ENCODE measurements around the gene ZNF777.

- TF ChIP-seq CTCF (tag by site-specific recombination; IDR thresholded peaks at IDR 0.05) = peak; percentile 51
- no peak for TF ChIP-seq GLI4 (tag by site-specific recombination; IDR thresholded peaks at IDR 0.05)
- TF ChIP-seq, protein P1, sequence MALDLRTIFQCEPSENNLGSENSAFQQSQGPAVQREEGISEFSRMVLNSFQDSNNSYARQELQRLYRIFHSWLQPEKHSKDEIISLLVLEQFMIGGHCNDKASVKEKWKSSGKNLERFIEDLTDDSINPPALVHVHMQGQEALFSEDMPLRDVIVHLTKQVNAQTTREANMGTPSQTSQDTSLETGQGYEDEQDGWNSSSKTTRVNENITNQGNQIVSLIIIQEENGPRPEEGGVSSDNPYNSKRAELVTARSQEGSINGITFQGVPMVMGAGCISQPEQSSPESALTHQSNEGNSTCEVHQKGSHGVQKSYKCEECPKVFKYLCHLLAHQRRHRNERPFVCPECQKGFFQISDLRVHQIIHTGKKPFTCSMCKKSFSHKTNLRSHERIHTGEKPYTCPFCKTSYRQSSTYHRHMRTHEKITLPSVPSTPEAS (tag by site-specific recombination; IDR thresholded peaks at IDR 0.05) = no peak
- no peak for TF ChIP-seq ZNF121 (tag by site-specific recombination; IDR thresholded peaks at IDR 0.05)
- no peak for TF ChIP-seq PRDM6 (tag by site-specific recombination; IDR thresholded peaks at IDR 0.05)
- TF ChIP-seq REST (tag by site-specific recombination; IDR thresholded peaks at IDR 0.05) = no peak
- TF ChIP-seq HIC1 (tag by site-specific recombination; IDR thresholded peaks at IDR 0.05) = no peak
- TF ChIP-seq OVOL3 (tag by site-specific recombination; IDR thresholded peaks at IDR 0.05) = no peak
- no peak for TF ChIP-seq ZNF530 (tag by site-specific recombination; IDR thresholded peaks at IDR 0.05; ENCODE audit: low read depth)
- TF ChIP-seq, protein P2, sequence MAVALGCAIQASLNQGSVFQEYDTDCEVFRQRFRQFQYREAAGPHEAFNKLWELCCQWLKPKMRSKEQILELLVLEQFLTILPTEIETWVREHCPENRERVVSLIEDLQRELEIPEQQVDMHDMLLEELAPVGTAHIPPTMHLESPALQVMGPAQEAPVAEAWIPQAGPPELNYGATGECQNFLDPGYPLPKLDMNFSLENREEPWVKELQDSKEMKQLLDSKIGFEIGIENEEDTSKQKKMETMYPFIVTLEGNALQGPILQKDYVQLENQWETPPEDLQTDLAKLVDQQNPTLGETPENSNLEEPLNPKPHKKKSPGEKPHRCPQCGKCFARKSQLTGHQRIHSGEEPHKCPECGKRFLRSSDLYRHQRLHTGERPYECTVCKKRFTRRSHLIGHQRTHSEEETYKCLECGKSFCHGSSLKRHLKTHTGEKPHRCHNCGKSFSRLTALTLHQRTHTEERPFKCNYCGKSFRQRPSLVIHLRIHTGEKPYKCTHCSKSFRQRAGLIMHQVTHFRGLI (tag by site-specific recombination; IDR thresholded peaks at IDR 0.05) = peak; percentile 75; the same call in 1 of the 2 replicates
- TF ChIP-seq ZNF280D (tag by site-specific recombination; IDR thresholded peaks at IDR 0.05) = no peak
- no peak for TF ChIP-seq ZNF24 (tag by site-specific recombination; IDR thresholded peaks at IDR 0.05)
- TF ChIP-seq, protein P3, sequence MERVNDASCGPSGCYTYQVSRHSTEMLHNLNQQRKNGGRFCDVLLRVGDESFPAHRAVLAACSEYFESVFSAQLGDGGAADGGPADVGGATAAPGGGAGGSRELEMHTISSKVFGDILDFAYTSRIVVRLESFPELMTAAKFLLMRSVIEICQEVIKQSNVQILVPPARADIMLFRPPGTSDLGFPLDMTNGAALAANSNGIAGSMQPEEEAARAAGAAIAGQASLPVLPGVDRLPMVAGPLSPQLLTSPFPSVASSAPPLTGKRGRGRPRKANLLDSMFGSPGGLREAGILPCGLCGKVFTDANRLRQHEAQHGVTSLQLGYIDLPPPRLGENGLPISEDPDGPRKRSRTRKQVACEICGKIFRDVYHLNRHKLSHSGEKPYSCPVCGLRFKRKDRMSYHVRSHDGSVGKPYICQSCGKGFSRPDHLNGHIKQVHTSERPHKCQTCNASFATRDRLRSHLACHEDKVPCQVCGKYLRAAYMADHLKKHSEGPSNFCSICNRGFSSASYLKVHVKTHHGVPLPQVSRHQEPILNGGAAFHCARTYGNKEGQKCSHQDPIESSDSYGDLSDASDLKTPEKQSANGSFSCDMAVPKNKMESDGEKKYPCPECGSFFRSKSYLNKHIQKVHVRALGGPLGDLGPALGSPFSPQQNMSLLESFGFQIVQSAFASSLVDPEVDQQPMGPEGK (tag by site-specific recombination; IDR thresholded peaks at IDR 0.05) = no peak
Measured at GRCh38 chr7:149422162-149422913, 38.5 kb downstream of the ZNF777 start.
